SK-N-SH (cell line): ENCODE results near the gene RHOG. TPM values are rescaled to one million over a fixed set of nuclear protein-coding genes. Genes with fewer than 3 reads are reported as not detected.

Experiments used
- CTCF ChIA-PET: fragments of 300-600, 350-600 bp; formaldehyde crosslinking; extraction: SDS; loops from one replicate; lab custom pipeline; 2021; lab: Yijun Ruan, JAX
- POLR2A ChIA-PET: fragments of 350-600 bp; sonication (Branson Sonifier 250); formaldehyde crosslinking; extraction: SDS; loops from one replicate; lab custom pipeline; 2020; ENCODE audit warnings: antibody characterized with exemption, inconsistent platforms; lab: Yijun Ruan, JAX
- DNase-seq: peaks from one replicate; pipeline ENCODE4 v3.0.0; 2012
- H2AFZ ChIP-seq: fragments of 200-600 bp; sonication (generic); 2 replicates; pipeline ENCODE4 v1.8.1; 2016; ENCODE audit warnings: antibody characterized with exemption, mild to moderate bottlenecking, low read depth
- H3F3A ChIP-seq: fragments of 200-600 bp; sonication (generic); replicated peaks from 2 replicates; pipeline ENCODE3; 2016; ENCODE audit warnings: antibody characterized with exemption, mild to moderate bottlenecking; ENCODE audit not compliant: insufficient read depth
- H3K27ac ChIP-seq, 2 experiments: fragments of 200-500 bp in 1 of 2; fragments of 200-600 bp in 1 of 2; sonication (Bioruptor generic) in 1 of 2; sonication (generic), shearing (Covaris generic) in 1 of 2; 2 replicates each; pipeline versions ENCODE4 v1.5.1 to v1.6.1; 2014 to 2016; ENCODE audit warnings: low read depth in 2 of 2, inconsistent platforms in 1 of 2, low read length in 1 of 2, mild to moderate bottlenecking in 1 of 2, mixed read lengths in 1 of 2
- H3K27me3 ChIP-seq: fragments of 200-600 bp; sonication (generic), shearing (Covaris generic); 2 replicates; pipeline ENCODE4 v1.6.1; 2016; ENCODE audit warnings: mixed run types; ENCODE audit not compliant: insufficient read depth
- H3K36me3 ChIP-seq, 2 experiments: fragments of 200-500 bp in 1 of 2; fragments of 200-600 bp in 1 of 2; sonication (Bioruptor generic) in 1 of 2; sonication (generic) in 1 of 2; replicated peaks in 1 of 2; 2 replicates each; pipeline versions ENCODE3 to v1.5.1; 2014 to 2016; ENCODE audit warnings: low read length in 1 of 2, mild to moderate bottlenecking in 1 of 2; ENCODE audit not compliant: insufficient read depth in 2 of 2, control insufficient read depth in 1 of 2
- H3K4me1 ChIP-seq, 2 experiments: fragments of 200-500 bp in 1 of 2; fragments of 200-600 bp in 1 of 2; sonication (Bioruptor generic) in 1 of 2; sonication (generic), shearing (Covaris generic) in 1 of 2; 2 replicates each; pipeline versions ENCODE4 v1.5.1 to v1.6.1; 2014 to 2016; ENCODE audit warnings: low read depth in 1 of 2, low read length in 1 of 2, mixed run types in 1 of 2; ENCODE audit not compliant: insufficient read depth in 2 of 2, control insufficient read depth in 1 of 2
- H3K4me2 ChIP-seq: fragments of 200-600 bp; sonication (generic), shearing (Covaris generic); 2 replicates; pipeline ENCODE4 v1.6.1; 2017; ENCODE audit warnings: mixed run types
- H3K4me3 ChIP-seq, 2 experiments: fragments of 200-500 bp in 1 of 2; fragments of 200-600 bp in 1 of 2; sonication (Bioruptor generic) in 1 of 2; sonication (generic), shearing (Covaris generic) in 1 of 2; 2 replicates each; pipeline versions ENCODE4 v1.5.1 to v1.8.1; 2014 to 2016; ENCODE audit warnings: low read depth in 2 of 2, inconsistent platforms in 1 of 2, low read length in 1 of 2, mild to moderate bottlenecking in 1 of 2, mixed read lengths in 1 of 2, moderate library complexity in 1 of 2
- H3K79me2 ChIP-seq: fragments of 200-600 bp; sonication (generic); 2 replicates; pipeline ENCODE4 v1.8.1; 2017; ENCODE audit warnings: mild to moderate bottlenecking; ENCODE audit not compliant: insufficient read depth
- H3K9ac ChIP-seq: fragments of 200-600 bp; sonication (generic); 2 replicates; pipeline ENCODE4 v1.6.1; 2017; ENCODE audit warnings: mixed run types
- H3K9me2 ChIP-seq: fragments of 200-600 bp; sonication (generic); 2 replicates; pipeline ENCODE4 v1.6.1; 2017; ENCODE audit warnings: mixed run types
- H3K9me3 ChIP-seq: fragments of 200-600 bp; sonication (generic); 2 replicates; pipeline ENCODE4 v1.6.1; 2017; ENCODE audit warnings: mixed run types, mild to moderate bottlenecking, moderate library complexity
- H4K20me1 ChIP-seq: fragments of 200-600 bp; sonication (generic); 2 replicates; pipeline ENCODE4 v1.6.1; 2017; ENCODE audit warnings: mild to moderate bottlenecking, mixed run types; ENCODE audit not compliant: insufficient read depth
- EP300 ChIP-seq, 2 experiments: IDR thresholded peaks; 2 replicates each; pipeline versions ENCODE4 v1.4.0 to v1.6.1; 2012; ENCODE audit warnings: borderline replicate concordance in 1 of 2, low read depth in 1 of 2, low read length in 1 of 2
- FOXJ3 ChIP-seq: sonication (generic); formaldehyde crosslinking; IDR thresholded peaks from 2 replicates; pipeline ENCODE4 v1.5.1; 2020; ENCODE audit warnings: mild to moderate bottlenecking, missing genetic modification reagents
- GATA2 ChIP-seq: sonication (generic); formaldehyde crosslinking; IDR thresholded peaks from 2 replicates; pipeline ENCODE4 v1.5.0; 2020; ENCODE audit warnings: mild to moderate bottlenecking, missing genetic modification reagents
- NRF1 ChIP-seq: IDR thresholded peaks from 2 replicates; pipeline ENCODE4 v1.6.1; 2012; ENCODE audit warnings: low read depth, mild to moderate bottlenecking, low read length
- RFX5 ChIP-seq: IDR thresholded peaks from 2 replicates; pipeline ENCODE4 v1.6.1; 2012; ENCODE audit warnings: mild to moderate bottlenecking, improper control_type of control experiment, low read length
- RXRA ChIP-seq: IDR thresholded peaks from 2 replicates; pipeline ENCODE4 v1.4.0; 2012; ENCODE audit warnings: low read depth, mild to moderate bottlenecking, borderline replicate concordance
- SMC3 ChIP-seq: IDR thresholded peaks from 2 replicates; pipeline ENCODE4 v1.6.1; 2012; ENCODE audit warnings: low read depth, low read length, improper control_type of control experiment
- TCF12 ChIP-seq: IDR thresholded peaks from 2 replicates; pipeline ENCODE4 v1.4.0; 2012
- YY1 ChIP-seq: IDR thresholded peaks from 2 replicates; pipeline ENCODE4 v1.4.0; 2012; ENCODE audit warnings: low read depth, mild to moderate bottlenecking
- WGBS: methylation state at CpG from one replicate; pipeline ENCODE4 v1.1.6; 2017; ENCODE audit warnings: low lambda C conversion rate; 5-methylcytosine and 5-hydroxymethylcytosine counted together
- polyA plus RNA-seq, 3 experiments: library from polyadenylated mRNA; depleted of rRNA; stranded (reverse); fragments of >200 nt; gene quantifications; 2 replicates each; pipeline ENCODE4 v1.2.3, GENCODE V29; 2012
- TF ChIP-seq, protein P1 (sequence below): fragments of 200-600 bp; sonication (generic); IDR thresholded peaks from 2 replicates; pipeline ENCODE4 v1.6.1; 2017; ENCODE audit warnings: antibody characterized with exemption, mild to moderate bottlenecking, moderate library complexity
- TF ChIP-seq, protein P2 (sequence below): IDR thresholded peaks from 2 replicates; pipeline ENCODE4 v1.6.1; 2012; ENCODE audit warnings: mild to moderate bottlenecking, low read depth, low read length, moderate library complexity
- TF ChIP-seq, protein P3 (sequence below): IDR thresholded peaks from 2 replicates; pipeline ENCODE4 v1.4.0; 2012; ENCODE audit warnings: low read depth

Gene RHOG
- polyA plus RNA-seq, 1 of the 3 experiments (the other 2 are of a cell fraction) = 73.7 TPM

DNA sequence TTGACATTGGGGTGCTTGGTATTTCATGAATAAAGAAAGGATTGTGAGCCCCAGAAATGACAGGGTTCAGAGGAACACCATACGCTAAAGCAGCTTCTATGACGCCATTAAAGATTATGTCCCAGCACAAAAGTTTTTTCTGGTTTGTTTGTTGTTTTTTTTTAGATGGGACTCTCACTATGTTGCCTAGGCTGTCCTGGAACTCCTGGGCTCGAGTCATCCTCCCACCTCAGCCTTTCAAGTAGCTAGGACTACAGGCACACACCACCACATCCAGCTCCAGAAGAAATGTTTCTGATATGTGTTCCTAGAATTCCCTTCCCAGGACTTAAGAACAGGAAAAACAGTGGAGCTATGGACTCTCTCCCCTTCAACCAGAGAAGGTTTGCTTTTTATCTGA is 2.6 kb upstream of the RHOG start:
- ChIA-PET CTCF (interaction anchor here (12.1 to 18.6 kb wide), 2 partner anchors 9 to 226 kb away, joined by 134 to 636 read pairs; partner anchors contain the start of gene STIM1), POLR2A (no interaction called here)
- no peak overlapping the region for H3K4me2 ChIP-seq
- H3K9me3 ChIP-seq = no peaks in the 10 kb centered on the region
- no peaks in the 10 kb centered on the region for H3K27me3 ChIP-seq
- H3K4me3 ChIP-seq = no peak overlapping the region
- no peak for DNase-seq
- no peak overlapping the region for H3K9ac ChIP-seq
- no peaks in the 10 kb centered on the region for H3K9me2 ChIP-seq
- H3K36me3 ChIP-seq = peaks cover 0 to under 1% of the 10 kb centered on the region in 2 experiments
- H2AFZ ChIP-seq = no peak overlapping the region
- peaks cover 4% of the 10 kb centered on the region for H3F3A ChIP-seq
- 91% methylated on average over 3 of the region's 3 CpGs for WGBS
- TF ChIP-seq RFX5 (no peak), NRF1 (no peak), RXRA (no peak), GATA2 (no peak), YY1 (no peak), EP300 (IDR thresholded peaks at IDR 0.05; ENCODE audit: borderline replicate concordance in 1 of 2, low read depth in 1 of 2, low read length in 1 of 2) (no peak), SMC3 (no peak), FOXJ3 (CRISPR knock-in tag) (no peak), TCF12 (no peak)
- TF ChIP-seq, protein P1, sequence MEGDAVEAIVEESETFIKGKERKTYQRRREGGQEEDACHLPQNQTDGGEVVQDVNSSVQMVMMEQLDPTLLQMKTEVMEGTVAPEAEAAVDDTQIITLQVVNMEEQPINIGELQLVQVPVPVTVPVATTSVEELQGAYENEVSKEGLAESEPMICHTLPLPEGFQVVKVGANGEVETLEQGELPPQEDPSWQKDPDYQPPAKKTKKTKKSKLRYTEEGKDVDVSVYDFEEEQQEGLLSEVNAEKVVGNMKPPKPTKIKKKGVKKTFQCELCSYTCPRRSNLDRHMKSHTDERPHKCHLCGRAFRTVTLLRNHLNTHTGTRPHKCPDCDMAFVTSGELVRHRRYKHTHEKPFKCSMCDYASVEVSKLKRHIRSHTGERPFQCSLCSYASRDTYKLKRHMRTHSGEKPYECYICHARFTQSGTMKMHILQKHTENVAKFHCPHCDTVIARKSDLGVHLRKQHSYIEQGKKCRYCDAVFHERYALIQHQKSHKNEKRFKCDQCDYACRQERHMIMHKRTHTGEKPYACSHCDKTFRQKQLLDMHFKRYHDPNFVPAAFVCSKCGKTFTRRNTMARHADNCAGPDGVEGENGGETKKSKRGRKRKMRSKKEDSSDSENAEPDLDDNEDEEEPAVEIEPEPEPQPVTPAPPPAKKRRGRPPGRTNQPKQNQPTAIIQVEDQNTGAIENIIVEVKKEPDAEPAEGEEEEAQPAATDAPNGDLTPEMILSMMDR = no peak
- TF ChIP-seq, protein P2, sequence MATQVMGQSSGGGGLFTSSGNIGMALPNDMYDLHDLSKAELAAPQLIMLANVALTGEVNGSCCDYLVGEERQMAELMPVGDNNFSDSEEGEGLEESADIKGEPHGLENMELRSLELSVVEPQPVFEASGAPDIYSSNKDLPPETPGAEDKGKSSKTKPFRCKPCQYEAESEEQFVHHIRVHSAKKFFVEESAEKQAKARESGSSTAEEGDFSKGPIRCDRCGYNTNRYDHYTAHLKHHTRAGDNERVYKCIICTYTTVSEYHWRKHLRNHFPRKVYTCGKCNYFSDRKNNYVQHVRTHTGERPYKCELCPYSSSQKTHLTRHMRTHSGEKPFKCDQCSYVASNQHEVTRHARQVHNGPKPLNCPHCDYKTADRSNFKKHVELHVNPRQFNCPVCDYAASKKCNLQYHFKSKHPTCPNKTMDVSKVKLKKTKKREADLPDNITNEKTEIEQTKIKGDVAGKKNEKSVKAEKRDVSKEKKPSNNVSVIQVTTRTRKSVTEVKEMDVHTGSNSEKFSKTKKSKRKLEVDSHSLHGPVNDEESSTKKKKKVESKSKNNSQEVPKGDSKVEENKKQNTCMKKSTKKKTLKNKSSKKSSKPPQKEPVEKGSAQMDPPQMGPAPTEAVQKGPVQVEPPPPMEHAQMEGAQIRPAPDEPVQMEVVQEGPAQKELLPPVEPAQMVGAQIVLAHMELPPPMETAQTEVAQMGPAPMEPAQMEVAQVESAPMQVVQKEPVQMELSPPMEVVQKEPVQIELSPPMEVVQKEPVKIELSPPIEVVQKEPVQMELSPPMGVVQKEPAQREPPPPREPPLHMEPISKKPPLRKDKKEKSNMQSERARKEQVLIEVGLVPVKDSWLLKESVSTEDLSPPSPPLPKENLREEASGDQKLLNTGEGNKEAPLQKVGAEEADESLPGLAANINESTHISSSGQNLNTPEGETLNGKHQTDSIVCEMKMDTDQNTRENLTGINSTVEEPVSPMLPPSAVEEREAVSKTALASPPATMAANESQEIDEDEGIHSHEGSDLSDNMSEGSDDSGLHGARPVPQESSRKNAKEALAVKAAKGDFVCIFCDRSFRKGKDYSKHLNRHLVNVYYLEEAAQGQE = no peak
- TF ChIP-seq, protein P3, sequence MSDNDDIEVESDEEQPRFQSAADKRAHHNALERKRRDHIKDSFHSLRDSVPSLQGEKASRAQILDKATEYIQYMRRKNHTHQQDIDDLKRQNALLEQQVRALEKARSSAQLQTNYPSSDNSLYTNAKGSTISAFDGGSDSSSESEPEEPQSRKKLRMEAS = no peak
- H3K79me2 ChIP-seq = peaks cover 30% of the 10 kb centered on the region
- peaks cover 5 to 12% of the 10 kb centered on the region in 2 experiments; a peak in 2 of 4 replicates for H3K4me1 ChIP-seq
- H3K27ac ChIP-seq = no peak overlapping the region
- peaks cover 15% of the 10 kb centered on the region for H4K20me1 ChIP-seq
